OCI-LY7 (cell line): ENCODE measurements around the gene RNF20. TPM values are rescaled to one million over a fixed set of nuclear protein-coding genes. Genes with fewer than 3 reads are reported as not detected.

Source experiments
- BruUV-seq: library from RNA; stranded (reverse); fragments of 400-500 nt; replicated peaks from 2 replicates; lab custom pipeline; 2021; lab: Mats Ljungman, UMichigan
- CTCF ChIA-PET: fragments of 300-600 bp; sonication (Branson Sonifier 250); formaldehyde crosslinking; loops from one replicate; lab custom pipeline; 2022; ENCODE audit warnings: antibody characterized with exemption; ENCODE audit not compliant: unreplicated experiment; lab: Charles Lee
- POLR2A ChIA-PET: fragments of 300-600 bp; sonication (Branson Sonifier 250); formaldehyde crosslinking; loops from one replicate; lab custom pipeline; 2022; ENCODE audit warnings: antibody characterized with exemption; lab: Charles Lee
- DNase-seq: peaks from one replicate; pipeline ENCODE4 v3.0.0-alpha.2; 2015; ENCODE audit warnings: low spot score
- H2AFZ ChIP-seq: fragments of 200-600 bp; sonication (generic), shearing (Covaris generic); 2 replicates; pipeline ENCODE4 v1.6.1; 2014; ENCODE audit warnings: mild to moderate bottlenecking, antibody characterized with exemption, low read length, moderate library complexity
- H3K27ac ChIP-seq: fragments of 200-600 bp; sonication (generic); 2 replicates; pipeline ENCODE4 v1.5.1; 2014; ENCODE audit warnings: mixed run types, low read depth, mild to moderate bottlenecking, moderate library complexity, low read length, inconsistent platforms; ENCODE audit not compliant: poor library complexity, severe bottlenecking
- H3K36me3 ChIP-seq: fragments of 200-600 bp; sonication (generic); 2 replicates; pipeline ENCODE4 v1.6.1; 2014; ENCODE audit warnings: mild to moderate bottlenecking, antibody characterized with exemption, low read length, moderate library complexity, mixed read lengths; ENCODE audit not compliant: insufficient read depth
- H3K4me1 ChIP-seq: fragments of 200-600 bp; sonication (generic); 2 replicates; pipeline ENCODE4 v1.5.1; 2014; ENCODE audit warnings: mild to moderate bottlenecking, low read length; ENCODE audit not compliant: insufficient read depth, poor library complexity, severe bottlenecking
- H3K4me2 ChIP-seq: fragments of 200-600 bp; sonication (generic); 2 replicates; pipeline ENCODE4 v1.6.1; 2014; ENCODE audit warnings: mild to moderate bottlenecking, low read length
- H3K4me3 ChIP-seq: fragments of 200-600 bp; sonication (generic); 2 replicates; pipeline ENCODE4 v1.5.1; 2014; ENCODE audit warnings: mild to moderate bottlenecking, low read depth, low read length; ENCODE audit not compliant: poor library complexity, severe bottlenecking
- H3K79me2 ChIP-seq: fragments of 200-600 bp; sonication (generic); 2 replicates; pipeline ENCODE4 v1.6.1; 2016; ENCODE audit warnings: low read depth, mild to moderate bottlenecking, low read length, moderate library complexity, mixed read lengths; ENCODE audit not compliant: insufficient read depth
- H3K9me2 ChIP-seq: fragments of 200-600 bp; sonication (generic); 2 replicates; pipeline ENCODE4 v1.6.1; 2016; ENCODE audit warnings: mild to moderate bottlenecking, low read length, mixed read lengths; ENCODE audit not compliant: insufficient read depth
- H3K9me3 ChIP-seq: fragments of 200-600 bp; sonication (generic); 2 replicates; pipeline ENCODE4 v1.6.1; 2014; ENCODE audit warnings: mild to moderate bottlenecking, mixed run types, low read length, mixed read lengths
- H4K20me1 ChIP-seq: fragments of 200-600 bp; sonication (generic); 2 replicates; pipeline ENCODE4 v1.6.1; 2014; ENCODE audit warnings: mild to moderate bottlenecking, antibody characterized with exemption, low read length, moderate library complexity, mixed read lengths; ENCODE audit not compliant: insufficient read depth
- EZH2phosphoT487 ChIP-seq: fragments of 200-600 bp; sonication (generic); IDR thresholded peaks from 2 replicates; pipeline ENCODE4 v1.6.1; 2018; ENCODE audit warnings: low read depth, borderline replicate concordance, mild to moderate bottlenecking, mixed run types, antibody characterized with exemption, low read length, moderate library complexity, mixed read lengths
- intact Hi-C: fragments of 100-400 bp; cut with micrococcal nuclease; formaldehyde crosslinking; loops from one replicate; pipeline ENCODE4 v1.10.0; 2022; ENCODE audit not compliant: unreplicated experiment
- total RNA-seq, 2 experiments: library from RNA; depleted of rRNA in 1 of 2; stranded (reverse); fragments of >200 nt in 1 of 2; shearing (Covaris generic) in 1 of 2; gene quantifications; 2 replicates each; pipeline ENCODE4 v1.2.3, GENCODE V29; 2014 to 2022
- TF ChIP-seq, protein P1 (sequence below): fragments of 200-600 bp; sonication (generic); conservative IDR thresholded peaks from 2 replicates; pipeline ENCODE4 v1.5.1; 2014; ENCODE audit warnings: mild to moderate bottlenecking, antibody characterized with exemption, low read length, moderate library complexity, mixed read lengths

The RNF20 gene
- total RNA-seq, 2 experiments from 2014 or later: 13.5 to 43.5 TPM

DNA sequence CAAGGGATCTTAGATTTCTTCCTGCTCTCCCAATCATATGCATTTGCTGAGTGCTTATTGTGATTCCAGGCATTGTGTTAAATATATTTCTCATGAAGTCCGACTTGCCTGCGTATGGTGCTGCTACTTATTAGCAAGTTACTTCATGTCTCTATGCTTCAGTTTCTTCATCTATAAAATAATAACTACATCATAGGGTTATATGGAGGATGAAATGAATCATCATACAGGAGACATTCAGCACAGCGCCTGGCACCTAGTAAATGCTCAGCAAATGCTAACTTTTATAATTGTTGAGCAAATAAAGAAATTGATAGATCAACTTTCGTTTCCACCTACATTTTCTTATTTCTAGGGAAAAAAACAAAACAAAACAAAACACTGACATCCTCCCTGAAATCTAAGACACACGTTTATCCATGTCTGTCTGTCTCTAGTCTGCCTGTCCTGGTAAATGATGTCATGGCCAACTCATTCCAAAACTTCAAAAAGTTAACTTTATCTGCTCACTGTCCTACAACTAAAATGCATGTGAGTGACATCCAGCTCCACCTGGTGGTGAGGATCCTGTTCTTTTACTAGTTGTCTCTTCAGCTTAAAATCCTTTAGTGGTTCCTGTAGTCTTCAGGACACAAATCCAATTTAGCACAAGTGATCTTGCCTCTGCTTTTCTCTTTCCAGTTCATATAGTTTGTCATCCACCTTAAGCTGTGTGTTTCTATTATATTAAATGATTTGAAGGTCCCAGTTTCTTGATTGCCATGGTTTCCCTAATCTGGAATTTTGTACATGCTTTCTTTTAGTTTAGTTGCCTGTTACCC is 33.5 kb downstream of the RNF20 start:
- ChIA-PET CTCF (no interaction called here), POLR2A (interaction anchor here (0.9 to 1.6 kb wide), 3 partner anchors 9 to 34 kb away, joined by 3 to 4 read pairs (median 3); no protein-coding TSS in a partner anchor)
- no peak overlapping the region for H3K27ac ChIP-seq
- H3K9me3 ChIP-seq: no peaks in the 10 kb centered on the region
- no peaks in the 10 kb centered on the region for H4K20me1 ChIP-seq
- DNase-seq: peak; percentile 33
- no TSS peak for BruUV-seq
- no peak overlapping the region for H3K4me3 ChIP-seq
- H3K79me2 ChIP-seq: no peaks in the 10 kb centered on the region
- peaks cover 60% of the 10 kb centered on the region for H3K36me3 ChIP-seq
- H3K4me2 ChIP-seq: no peak overlapping the region
- TF ChIP-seq, protein P1, sequence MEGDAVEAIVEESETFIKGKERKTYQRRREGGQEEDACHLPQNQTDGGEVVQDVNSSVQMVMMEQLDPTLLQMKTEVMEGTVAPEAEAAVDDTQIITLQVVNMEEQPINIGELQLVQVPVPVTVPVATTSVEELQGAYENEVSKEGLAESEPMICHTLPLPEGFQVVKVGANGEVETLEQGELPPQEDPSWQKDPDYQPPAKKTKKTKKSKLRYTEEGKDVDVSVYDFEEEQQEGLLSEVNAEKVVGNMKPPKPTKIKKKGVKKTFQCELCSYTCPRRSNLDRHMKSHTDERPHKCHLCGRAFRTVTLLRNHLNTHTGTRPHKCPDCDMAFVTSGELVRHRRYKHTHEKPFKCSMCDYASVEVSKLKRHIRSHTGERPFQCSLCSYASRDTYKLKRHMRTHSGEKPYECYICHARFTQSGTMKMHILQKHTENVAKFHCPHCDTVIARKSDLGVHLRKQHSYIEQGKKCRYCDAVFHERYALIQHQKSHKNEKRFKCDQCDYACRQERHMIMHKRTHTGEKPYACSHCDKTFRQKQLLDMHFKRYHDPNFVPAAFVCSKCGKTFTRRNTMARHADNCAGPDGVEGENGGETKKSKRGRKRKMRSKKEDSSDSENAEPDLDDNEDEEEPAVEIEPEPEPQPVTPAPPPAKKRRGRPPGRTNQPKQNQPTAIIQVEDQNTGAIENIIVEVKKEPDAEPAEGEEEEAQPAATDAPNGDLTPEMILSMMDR: peak; percentile 78
- no peak for TF ChIP-seq EZH2phosphoT487
- no peaks in the 10 kb centered on the region for H3K4me1 ChIP-seq
- intact Hi-C loops: no loop called here
- no peaks in the 10 kb centered on the region for H3K9me2 ChIP-seq
- no peak overlapping the region for H2AFZ ChIP-seq

DNA sequence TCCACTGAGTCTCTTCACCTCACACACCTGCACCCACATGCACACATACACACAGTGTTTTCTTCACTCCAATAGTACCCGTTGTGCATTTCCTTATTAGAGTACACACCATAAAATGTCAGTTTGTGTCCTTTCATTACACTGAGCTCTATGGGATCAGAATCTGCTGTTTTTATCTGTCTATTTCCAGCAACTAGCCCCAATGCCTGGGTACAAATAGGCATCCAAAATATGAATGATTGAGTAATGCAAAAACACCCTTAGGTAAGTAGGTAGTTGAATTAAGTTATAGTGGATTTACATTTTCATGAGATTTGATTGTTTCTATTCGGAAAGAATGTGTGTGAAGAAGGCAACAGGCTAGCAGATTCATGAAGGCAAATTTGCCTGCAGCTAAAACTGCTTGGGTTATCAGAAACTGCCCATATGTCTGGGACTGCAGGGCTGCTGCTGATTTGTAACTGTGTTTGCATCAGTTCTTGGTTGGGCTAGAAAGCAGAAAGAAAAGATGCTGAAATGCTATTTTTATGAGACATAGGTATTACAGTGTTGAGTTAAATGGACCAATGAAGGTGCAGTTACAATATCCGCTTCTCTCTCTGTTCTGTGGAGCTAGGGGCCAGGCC is 34.2 kb downstream of the RNF20 start:
- Histone ChIP-seq H3K79me2 (no peaks in the 10 kb centered on the region), H3K36me3 (peaks cover 53% of the 10 kb centered on the region), H3K9me3 (no peaks in the 10 kb centered on the region), H3K27ac (no peak overlapping the region), H3K9me2 (no peaks in the 10 kb centered on the region), H2AFZ (no peak overlapping the region), H3K4me1 (no peaks in the 10 kb centered on the region), H3K4me2 (no peak overlapping the region), H4K20me1 (no peaks in the 10 kb centered on the region), H3K4me3 (no peak overlapping the region)
- CTCF ChIA-PET: no interaction called here
- intact Hi-C loops: no loop called here
- no peak for TF ChIP-seq EZH2phosphoT487
- TF ChIP-seq, protein P1: no peak
- DNase-seq: no peak
- POLR2A ChIA-PET: interaction anchor here (0.8 to 0.9 kb wide), 2 partner anchors 35 to 164 kb away, joined by 3 to 4 read pairs; no protein-coding TSS in a partner anchor
- BruUV-seq: no TSS peak
